Measurements from ENCODE around the gene ZNF837.
"Not testable (repeated sequence)": the region's sequence is repeated elsewhere in the genome, so short reads cannot be mapped to it uniquely, and the experiment has no call there.

ZNF837 gene

GRCh38 chr19:58408152-58409009 is 27.6 kb upstream of the ZNF837 start, which contains the start of gene ZNF584:
Gene ZNF584 (plus strand): TSS chr19:58408649. CDS start chr19:58409148, 499 bp downstream.
- peak within 1 kb of the TSS; percentile 89 for H3K4me3 ChIP-seq (ENCODE audit: low read depth, low read length)
- in situ Hi-C loops (cut with HindIII; ENCODE audit: low sequenced_read_pairs), result no loop called here

DNA sequence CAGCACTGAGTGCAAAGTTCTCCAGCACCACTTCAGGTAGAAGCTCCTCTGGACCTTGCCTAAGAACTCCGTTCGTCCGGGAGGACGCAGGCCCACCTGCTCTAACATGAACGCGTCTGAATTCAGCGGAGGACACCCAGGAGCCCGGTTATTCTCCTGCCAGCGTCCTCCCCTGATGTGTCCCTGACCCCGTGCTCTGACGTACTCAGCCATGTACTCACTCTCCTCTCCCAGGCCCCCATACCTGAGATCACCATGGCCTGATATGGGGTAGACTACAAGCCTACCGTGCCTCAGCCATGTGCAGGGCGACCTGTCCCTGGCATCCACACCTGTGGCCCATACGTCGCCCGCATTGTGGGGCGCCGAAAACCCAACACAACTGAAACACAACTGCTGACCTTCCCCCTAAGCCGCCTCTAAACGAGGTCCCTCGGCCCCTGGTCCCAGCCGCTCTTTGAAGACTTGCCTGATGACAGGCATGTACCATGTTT is 26.9 kb upstream of the ZNF837 start:
- no peak for DNase-seq (ENCODE audit: low read depth, low spot score)
- in situ Hi-C loops (cut with HindIII; ENCODE audit: low sequenced_read_pairs), result no loop called here
- peak overlapping the region; percentile 89 for H3K4me3 ChIP-seq (ENCODE audit: low read depth, low read length)
- TF ChIP-seq, protein P1, sequence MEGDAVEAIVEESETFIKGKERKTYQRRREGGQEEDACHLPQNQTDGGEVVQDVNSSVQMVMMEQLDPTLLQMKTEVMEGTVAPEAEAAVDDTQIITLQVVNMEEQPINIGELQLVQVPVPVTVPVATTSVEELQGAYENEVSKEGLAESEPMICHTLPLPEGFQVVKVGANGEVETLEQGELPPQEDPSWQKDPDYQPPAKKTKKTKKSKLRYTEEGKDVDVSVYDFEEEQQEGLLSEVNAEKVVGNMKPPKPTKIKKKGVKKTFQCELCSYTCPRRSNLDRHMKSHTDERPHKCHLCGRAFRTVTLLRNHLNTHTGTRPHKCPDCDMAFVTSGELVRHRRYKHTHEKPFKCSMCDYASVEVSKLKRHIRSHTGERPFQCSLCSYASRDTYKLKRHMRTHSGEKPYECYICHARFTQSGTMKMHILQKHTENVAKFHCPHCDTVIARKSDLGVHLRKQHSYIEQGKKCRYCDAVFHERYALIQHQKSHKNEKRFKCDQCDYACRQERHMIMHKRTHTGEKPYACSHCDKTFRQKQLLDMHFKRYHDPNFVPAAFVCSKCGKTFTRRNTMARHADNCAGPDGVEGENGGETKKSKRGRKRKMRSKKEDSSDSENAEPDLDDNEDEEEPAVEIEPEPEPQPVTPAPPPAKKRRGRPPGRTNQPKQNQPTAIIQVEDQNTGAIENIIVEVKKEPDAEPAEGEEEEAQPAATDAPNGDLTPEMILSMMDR (IDR thresholded peaks at IDR 0.05; ENCODE audit: low read depth, low read length), result no peak

More at GRCh38 chr19:58408152-58409009, 27.6 kb upstream of the ZNF837 start, which contains the start of gene ZNF584:
- TF ChIP-seq, protein P1 (IDR thresholded peaks at IDR 0.05; ENCODE audit: low read depth, low read length), result peak; percentile 23
- peak; percentile 95 for DNase-seq (ENCODE audit: low read depth, low spot score)

DNA sequence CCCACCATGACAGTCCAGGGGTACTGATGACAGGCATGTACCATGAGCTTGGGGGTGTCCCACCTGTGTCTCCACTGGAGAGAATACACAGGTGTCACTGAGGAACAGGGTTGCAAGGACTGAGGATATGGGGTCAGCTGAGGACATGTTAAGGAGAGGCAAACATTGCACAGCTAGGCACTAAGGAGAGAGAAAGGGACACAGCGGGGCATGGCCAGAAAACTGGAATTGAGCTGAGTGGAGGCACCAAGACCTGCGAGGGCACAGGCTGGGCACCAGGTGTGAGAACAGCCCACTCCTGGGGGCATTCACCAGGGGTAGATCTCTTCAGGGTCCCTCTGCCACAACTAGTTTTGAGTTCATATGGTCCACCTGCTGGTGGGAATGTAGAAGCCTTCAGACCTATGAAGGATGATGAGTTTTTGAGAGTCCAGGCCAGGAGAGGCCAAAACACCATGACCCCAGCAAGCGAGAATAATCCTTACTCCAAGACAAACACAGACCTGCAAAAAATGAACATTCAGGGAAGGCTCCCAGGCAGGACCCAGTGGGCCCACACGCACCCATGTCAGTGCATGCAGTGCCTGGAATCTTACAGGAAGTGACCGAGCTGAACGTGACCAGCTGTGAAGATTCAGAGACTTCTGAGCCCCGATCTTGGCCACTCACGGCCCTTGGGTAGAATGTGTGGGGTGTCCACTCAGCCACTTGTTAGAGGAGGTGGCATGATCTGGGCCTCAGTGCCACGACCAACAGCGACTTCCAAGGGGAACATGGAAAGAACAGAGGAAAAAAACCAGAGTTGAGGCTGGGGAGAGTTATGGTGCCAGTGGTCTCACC is 26.2 kb upstream of the ZNF837 start:
- no peak for DNase-seq (ENCODE audit: low read depth, low spot score)
- peak overlapping the region; percentile 89 for H3K4me3 ChIP-seq (ENCODE audit: low read depth, low read length)
- TF ChIP-seq, protein P1 (IDR thresholded peaks at IDR 0.05; ENCODE audit: low read depth, low read length), result peak; percentile 42
- in situ Hi-C loops (cut with HindIII; ENCODE audit: low sequenced_read_pairs), result no loop called here

DNA sequence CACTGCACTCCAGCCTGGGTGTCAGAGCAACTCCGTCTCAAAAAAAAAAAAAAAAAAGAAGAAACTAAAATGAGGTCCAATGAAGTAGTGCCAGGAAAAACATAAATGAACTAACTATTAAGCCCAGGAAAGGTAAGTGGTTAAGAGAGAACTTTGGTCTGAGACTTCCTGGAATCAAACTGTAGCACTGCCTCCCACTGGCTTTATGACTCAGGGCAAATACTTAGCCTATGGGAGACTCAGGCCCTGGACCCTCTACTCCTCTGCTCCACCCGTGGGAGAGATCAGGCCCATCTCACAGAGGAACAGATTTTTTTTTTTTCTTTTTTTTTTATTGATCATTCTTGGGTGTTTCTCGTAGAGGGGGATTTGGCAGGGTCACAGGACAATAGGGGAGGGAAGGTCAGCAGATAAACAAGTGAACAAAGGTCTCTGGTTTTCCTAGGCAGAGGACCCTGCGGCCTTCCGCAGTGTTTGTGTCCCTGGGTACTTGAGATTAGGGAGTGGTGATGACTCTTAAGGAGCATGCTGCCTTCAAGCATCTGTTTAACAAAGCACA is 23.2 kb upstream of the ZNF837 start:
- DNase-seq (ENCODE audit: low read depth, low spot score); in situ Hi-C loops (cut with HindIII; ENCODE audit: low sequenced_read_pairs): not testable (repeated sequence)

DNA sequence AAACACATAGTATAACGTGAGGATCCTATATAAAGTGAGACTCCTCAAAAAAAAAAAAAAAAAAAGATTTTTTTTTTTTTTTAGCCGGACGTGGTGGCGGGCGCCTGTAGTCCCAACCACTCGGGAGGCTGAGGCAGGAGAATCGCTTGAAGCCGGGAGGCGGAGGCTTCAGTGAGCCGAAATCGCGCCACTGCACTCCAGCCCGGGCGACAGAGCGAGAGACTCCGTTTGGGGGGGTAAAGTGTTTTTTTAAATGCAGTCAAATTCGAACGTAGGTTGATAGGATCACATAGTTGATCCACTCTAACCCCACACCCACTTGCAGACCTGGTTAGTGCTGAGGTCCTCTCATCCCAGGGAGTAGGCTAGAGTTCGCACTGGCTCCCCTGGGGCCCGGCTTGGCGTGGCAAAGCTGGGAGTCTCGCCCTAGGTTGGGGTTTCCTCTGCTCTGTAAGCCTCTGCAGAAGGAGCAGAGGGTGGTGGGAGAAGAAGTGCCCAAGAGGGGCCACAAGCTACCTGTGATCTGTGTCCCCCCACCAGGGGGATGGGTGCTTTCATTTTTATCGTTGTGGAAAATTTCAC is 21.1 kb upstream of the ZNF837 start:
- no peak for DNase-seq (ENCODE audit: low read depth, low spot score)
- in situ Hi-C loops (cut with HindIII; ENCODE audit: low sequenced_read_pairs), result no loop called here
- TF ChIP-seq, protein P1 (IDR thresholded peaks at IDR 0.05; ENCODE audit: low read depth, low read length), result no peak
- peak overlapping the region; percentile 69 for H3K4me3 ChIP-seq (ENCODE audit: low read depth, low read length)

More for the DNA sequence above, 23.2 kb upstream of the ZNF837 start:
- H3K4me3 ChIP-seq (ENCODE audit: low read depth, low read length), result not testable (repeated sequence)

DNA sequence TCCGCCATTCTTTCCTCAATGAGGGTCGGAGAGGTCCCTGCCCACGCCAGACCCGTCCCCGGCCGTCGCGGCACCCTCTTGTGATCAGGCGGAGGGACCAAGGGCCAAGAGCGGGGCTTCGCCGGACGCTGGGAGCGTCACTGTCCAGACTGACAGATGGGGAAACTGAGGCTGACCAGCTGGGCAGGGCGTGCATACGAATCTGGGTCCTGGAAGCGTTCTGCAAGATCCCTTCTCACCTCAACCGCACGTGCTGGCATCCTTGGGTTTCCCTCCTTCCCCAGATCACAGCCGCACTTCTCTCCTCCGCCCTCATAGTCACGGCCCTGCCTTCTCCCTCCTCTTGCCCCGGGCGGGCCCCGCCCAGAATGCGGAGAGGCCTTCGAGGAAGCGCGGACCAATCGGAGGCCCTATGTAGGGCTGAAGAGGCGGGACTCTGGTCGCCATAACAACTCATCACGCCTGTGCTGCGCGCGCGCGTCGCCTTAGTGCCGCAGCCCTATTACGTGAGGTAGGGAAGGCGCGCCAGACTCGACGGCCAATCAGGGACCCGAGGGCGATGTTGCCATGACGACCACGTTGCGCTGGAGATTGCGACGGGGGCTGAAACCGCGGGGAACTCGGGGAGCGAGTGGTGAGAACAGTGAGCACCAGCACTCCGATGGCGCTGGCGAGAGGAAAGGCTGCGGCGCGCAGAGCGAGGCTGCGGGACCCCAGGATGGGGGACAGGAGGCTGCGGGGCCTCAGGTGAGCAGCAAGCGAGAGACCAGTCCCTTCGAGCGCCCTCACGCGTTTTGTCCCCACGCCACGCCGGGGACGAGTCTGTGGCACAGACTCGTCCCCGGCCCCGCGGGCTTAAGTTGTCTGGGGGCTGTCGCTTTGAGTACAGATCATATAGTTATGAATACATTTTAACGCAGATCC is 20.3 kb upstream of the ZNF837 start:
- in situ Hi-C loops (cut with HindIII; ENCODE audit: low sequenced_read_pairs), result no loop called here
- TF ChIP-seq, protein P1 (IDR thresholded peaks at IDR 0.05; ENCODE audit: low read depth, low read length), result peak; percentile 2
- H3K4me3 ChIP-seq (ENCODE audit: low read depth, low read length), result peak overlapping the region; percentile 69
- DNase-seq (ENCODE audit: low read depth, low spot score), result peak; percentile 100
